AG09319 (cell line): ENCODE data around the gene WASF3.

Experiments used
- DNase-seq: peaks from one replicate; pipeline ENCODE4 v3.0.0-alpha.2; 2010; ENCODE audit warnings: low read depth; ENCODE audit errors: extremely low read depth
- CTCF ChIP-seq: IDR thresholded peaks from 2 replicates; pipeline ENCODE4 v1.5.1; 2011; ENCODE audit warnings: low read depth, mild to moderate bottlenecking, inconsistent platforms, low read length, moderate library complexity

Gene WASF3

DNA sequence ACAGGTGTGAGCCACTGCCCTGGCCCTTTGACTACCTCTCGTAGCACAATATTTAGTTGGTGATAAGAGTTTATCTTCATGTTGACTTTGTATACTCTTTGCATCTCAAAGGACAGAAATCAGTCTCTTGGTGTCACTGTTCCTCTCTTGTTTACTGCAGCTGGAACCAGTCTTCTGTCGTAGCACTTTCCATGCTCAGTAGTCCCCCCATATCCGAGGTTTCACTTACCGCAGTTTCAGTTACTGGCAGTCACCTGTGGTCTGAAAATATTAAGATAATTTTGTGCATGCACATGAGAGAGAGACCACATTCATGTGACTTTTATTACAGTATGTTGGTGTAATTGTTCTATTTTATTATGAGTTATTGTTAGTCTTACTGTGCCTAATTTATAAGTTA, 49.1 kb downstream of the WASF3 start:
- TF ChIP-seq CTCF = no peak
- no peak for DNase-seq

DNA sequence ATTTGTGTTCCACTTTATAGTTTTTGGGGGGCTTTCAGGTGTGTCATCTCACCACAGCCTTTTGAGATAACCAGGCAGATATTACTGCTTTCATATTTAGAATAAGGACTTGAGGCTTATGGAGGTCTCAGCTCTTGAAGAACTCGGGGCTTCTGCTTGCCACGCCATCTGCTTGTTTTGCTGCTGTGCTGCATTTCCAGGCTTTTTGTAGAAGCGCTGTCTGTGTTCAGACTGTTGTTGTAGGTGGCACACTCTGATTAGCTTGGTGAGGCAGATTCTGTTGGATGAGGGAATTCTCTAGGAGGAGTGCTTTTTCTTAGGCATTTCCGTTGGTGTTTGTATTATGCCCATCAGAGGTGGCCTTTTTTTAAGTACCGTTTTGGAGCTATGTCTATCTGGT, 57.2 kb downstream of the WASF3 start:
- TF ChIP-seq CTCF = no peak
- no peak for DNase-seq

DNA sequence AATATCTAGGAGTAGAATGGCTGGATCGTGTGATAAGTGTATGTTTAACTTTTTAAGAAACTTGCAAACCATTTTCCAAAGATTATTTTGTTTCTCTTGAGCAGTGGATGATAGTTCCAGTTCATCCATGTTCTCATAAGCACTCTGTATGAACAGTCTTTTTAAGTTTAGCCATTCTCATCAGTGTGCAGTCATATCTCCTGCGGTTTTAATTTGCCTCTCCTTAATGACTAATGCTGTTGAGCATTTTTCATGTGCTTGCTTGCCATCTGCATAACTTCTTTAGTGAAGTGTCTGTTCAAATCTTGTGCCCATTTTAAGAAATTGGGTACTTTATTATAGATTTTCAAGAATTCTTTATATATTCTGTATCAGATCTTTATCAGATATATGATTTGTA, 58.6 kb downstream of the WASF3 start:
- no peak for TF ChIP-seq CTCF
- no peak for DNase-seq

GRCh38 chr13:26618726-26619125, 61.2 kb downstream of the WASF3 start:
- DNase-seq = no peak
- no peak for TF ChIP-seq CTCF

DNA sequence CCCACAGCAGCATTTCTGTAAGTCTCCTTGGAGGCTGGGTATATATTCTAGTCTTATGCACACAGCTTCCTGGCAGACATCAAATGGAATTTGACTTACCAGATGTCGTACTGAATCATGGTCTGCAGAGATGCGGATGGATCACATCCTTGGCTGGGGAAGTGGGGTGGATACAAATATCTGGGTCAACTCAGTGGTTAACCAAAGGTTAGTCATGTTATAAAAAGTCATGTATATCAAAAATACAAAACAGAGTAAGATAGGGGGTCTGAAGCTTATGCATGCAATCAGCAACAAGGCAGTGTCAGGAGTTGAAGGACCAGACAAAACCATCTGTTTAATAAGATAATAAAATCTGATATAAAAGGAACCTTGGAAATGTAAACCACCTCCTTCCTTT, 61.9 kb downstream of the WASF3 start:
- no peak for TF ChIP-seq CTCF
- no peak for DNase-seq

- TF ChIP-seq CTCF = no peak
- DNase-seq = no peak
Observed at GRCh38 chr13:26621731-26622401, 64.4 kb downstream of the WASF3 start.

GRCh38 chr13:26623125-26623524, 65.6 kb downstream of the WASF3 start:
- no peak for DNase-seq
- no peak for TF ChIP-seq CTCF
